Measurements from ENCODE around the gene NUCB2.
"Not testable (repeated sequence)": the region's sequence is repeated elsewhere in the genome, so short reads cannot be mapped to it uniquely, and the experiment has no call there.

The NUCB2 gene

DNA sequence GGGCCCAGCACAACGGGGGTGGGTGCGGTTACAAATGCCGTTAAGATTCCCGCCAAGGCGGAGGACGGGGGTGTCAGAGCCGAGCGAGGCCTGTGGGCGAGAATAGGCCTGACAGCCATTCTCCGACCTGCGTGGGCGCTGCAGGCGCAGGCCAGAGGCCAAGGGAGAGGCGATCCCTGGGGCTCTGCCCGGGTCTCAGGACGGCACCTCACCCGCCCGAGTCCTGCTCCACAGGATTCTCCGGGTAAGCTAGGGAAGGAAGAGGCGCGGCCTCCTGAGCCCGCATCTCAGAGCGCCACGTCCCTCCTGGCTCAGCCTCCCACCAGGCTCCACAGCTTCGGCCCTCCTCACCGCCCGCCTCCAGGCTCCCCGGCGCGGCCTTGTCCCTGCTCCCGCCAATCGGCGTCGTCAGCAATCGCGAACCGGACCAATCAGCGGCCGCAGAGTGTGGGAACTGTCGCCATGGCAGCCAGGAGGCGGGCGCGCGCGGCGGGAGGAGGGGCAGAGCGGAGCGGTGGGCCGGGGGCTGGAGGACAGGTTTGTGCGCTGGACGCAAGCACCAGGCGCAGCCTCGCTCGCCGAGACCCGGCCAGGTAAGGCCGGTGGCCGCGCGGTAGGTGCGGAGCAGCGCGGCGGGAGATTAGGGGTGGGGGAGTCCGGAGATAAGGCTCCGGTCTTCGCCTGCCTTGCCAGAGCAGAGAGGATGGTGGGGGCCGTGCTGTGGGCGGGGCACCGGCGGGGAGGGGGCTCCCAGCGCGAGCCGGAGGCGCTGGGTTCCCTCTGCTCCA lies at the start of gene NUCB2:
Gene NUCB2, plus strand, starts transcription at position 504 of the 788 bp plus-strand sequence. CDS start 18,585 bp downstream, outside the sequence.
- DNase-seq: peak; percentile 89

DNA sequence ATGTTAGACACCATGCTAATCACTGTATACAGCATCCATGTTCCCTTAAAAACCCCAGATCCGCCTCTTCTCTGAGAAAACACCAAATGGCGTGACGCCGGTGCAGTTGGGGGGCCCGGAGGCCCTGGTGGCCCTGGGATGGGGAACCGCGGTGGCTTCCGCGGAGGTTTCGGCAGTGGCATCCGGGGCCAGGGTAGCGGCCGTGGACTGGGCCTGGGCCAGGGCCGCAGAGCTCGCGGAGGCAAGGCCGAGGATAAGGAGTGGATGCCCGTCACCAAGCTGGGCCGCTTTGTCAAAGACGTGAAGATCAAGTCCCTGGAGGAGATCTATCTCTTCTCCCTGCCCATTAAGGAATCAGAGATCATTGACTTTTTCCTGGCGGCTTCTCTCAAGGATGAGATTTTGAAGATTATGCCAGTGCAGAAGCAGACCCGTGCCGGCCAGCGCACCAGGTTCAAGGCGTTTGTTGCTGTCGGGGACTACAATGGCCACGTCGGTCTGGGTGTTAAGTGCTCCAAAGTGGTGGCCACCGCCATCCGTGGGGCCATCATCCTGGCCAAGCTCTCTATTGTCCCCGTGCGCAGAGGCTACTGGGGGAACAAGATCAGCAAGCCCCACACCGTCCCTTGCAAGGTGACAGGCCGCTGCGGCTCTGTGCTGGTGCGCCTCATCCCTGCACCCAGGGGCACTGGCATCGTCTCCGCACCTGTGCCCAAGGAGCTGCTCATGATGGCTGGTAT lies 48.2 kb upstream of the NUCB2 start:
- DNase-seq: not testable (repeated sequence)

DNA sequence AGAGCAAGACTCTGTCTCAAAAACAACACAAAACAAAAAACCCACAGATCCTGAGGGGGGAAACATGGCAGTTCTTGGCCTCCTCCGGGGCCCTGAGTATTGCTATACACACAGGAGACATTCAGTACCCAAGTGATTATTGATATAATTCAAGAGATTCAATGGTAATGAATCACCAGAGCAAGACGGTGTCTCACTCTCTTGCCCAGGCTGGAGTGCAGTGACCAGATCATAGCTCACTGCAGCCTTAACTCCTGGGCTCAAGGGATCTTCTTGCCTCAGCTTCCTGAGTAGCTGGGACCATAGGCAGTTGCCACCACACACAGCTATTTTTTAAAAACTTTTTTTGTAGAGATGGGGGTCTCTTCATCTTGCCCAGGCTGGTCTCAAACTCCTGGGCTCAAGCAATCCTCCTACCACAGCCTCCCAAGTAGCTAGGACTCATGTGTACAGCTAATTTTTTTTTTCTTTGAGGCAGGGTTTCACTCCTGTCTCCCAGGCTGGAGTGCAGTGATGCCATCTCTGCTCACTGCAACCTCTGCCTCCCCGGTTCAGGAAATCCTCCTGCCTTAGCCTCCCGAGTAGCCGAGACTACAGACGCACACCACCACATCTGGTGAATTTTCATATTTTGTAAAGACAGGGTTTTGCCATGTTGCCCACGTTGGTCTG lies 46.9 kb upstream of the NUCB2 start:
- no peak for DNase-seq

DNA sequence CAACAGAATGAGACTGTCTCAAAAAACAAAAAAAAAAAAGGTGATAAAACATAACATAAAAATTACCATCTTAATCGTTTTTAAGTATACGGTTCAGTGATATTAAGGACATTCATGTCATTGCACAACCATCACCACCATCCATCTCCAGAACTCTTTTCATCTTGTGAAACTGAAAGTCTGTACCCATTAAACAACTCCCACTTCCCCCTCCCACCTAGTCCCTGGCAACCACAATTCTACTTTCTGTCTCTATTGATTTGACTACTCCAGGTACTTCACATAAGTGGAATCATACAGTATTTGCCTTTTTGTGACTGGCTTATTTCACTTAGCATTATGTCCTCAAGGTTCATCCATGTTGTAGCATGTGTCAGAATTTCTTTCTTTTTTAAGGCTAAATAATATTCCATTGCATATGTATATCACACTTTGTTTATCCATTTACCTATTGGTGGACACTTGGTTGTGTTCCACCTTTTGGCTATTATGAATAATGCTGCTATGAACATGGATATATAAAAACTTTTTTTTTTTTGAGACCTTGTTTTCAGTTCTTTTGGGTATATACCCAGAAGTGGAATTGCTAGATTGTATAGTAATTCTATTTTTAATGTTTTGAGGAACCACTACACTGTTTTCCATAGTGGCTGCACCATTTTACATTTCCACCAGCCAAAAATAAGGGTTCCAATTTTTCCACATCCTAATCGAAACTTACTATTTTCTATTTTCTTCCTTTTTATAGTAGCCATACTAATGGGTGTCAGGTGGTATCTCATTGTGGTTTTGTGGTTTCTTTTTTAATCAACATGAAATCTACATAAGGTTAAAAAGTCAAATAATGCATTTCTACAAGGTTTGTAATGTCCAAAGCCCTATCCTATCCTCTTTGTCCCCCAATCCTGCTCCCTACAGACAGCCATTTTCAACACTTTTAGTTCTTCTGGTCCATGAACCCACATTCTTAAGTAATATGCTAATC lies 45.4 kb upstream of the NUCB2 start:
- no peak for DNase-seq

DNA sequence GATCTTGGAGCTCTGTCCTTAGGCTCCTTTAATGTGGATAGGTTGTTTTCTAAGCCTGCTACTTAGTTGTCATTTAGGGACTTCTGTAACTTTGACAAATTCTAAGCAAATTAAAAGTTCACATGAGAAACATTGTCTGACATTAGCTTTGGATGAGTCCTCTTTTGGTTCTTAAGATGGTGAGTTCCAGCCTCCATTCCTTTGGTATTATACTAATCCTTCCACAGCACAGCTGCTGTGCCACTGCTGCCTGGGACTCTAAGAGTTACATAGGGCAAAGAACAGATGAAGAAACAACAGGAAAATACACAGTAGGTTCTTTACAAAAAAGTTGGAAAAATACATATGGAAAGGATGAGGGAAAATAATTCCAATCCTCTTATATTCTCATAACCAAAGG lies 43.4 kb upstream of the NUCB2 start:
- no peak for DNase-seq

DNA sequence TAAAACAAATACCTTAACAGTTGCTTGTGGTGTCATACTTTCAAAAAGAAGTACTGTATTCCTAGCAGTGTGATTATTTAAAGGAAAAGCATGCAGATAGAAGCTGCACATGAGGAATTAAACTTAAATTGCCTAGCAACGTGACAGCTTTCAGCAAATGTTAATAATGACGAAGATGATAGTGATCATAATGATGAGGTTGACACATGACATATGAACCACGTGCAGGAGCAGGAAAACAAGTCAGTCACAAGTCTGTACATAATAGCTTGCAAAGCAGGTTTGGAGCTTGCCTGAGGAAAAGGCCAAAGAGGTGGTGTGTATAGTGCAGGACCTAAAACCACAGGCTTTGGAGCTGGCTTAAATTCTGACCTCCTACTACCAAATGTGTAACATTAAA lies 38.2 kb upstream of the NUCB2 start:
- DNase-seq: peak; percentile 1

DNA sequence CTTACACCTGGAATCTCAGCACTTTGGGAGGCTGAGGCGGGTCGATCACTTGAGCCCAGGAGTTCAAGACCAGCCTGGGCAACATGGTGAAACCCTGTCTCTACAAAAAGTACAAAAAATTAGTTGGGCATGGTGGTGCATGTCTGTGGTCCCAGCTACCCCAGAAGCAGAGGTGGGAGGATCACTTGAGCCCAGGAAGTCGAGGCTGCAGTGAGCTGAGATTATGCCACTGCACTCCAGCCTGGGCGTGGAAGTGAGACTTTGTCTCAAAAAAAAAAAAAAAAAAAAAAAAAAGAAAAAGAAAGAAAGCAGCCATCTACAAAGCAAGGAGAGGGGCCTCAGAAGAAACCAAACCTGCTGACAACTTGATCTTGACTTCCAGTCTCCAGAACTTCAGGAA lies 36.6 kb upstream of the NUCB2 start:
- not testable (repeated sequence) for DNase-seq

DNA sequence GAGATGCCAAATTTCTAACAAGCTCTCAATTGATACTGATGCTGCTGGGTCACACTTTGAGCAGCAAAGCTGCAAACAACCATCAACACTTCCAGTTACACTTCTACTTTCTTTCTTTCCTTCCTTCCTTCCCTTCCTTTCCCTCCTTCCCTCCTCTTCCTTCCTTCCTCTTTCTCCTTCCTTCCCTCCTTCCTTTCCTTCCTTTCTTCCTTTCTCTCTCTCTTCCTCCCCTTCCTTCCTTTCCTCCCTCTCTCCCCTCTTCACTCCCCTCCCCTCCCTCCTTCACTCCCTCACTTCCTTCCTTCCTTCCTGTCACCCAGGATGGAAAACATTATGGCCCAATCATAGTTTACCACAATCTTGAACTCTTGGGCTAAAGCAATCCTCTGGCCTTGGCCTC lies 35.8 kb upstream of the NUCB2 start:
- no peak for DNase-seq

DNA sequence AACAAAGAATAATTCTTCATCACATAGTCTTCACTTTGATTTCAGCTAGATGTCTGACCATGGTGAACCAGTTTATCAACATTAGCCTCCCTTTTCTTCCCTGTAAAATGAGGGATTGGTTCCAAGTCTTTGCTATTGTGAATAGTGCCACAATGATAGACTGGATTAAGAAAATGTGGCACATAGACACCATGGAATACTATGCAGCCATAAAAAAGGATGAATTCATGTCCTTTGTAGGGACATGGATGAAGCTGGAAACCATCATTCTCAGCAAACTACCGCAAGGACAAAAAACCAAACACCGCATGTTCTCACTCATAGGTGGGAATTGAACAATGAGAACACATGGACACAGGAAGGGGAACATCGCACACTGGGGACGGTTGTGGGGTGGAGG lies 33.6 kb upstream of the NUCB2 start:
- not testable (repeated sequence) for DNase-seq

DNA sequence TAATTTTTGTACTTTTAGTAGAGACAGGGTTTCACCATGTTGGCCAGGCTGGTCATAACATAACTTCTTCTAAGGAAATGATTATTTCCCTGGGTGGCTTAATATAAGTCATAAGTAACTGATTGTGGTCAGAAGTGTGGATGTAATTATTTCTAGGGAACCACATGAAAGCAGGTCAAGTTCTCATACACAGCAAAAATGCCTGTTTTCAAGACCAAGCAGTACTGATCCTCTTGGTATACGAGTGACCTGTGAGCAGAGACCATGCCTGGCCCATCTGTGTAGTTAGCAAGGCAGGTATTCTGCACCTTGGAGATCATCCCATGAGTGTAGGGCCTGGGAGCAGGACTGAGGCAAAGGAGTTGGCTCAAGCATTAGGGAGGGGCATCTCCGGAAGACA lies 32.5 kb upstream of the NUCB2 start:
- no peak for DNase-seq

DNA sequence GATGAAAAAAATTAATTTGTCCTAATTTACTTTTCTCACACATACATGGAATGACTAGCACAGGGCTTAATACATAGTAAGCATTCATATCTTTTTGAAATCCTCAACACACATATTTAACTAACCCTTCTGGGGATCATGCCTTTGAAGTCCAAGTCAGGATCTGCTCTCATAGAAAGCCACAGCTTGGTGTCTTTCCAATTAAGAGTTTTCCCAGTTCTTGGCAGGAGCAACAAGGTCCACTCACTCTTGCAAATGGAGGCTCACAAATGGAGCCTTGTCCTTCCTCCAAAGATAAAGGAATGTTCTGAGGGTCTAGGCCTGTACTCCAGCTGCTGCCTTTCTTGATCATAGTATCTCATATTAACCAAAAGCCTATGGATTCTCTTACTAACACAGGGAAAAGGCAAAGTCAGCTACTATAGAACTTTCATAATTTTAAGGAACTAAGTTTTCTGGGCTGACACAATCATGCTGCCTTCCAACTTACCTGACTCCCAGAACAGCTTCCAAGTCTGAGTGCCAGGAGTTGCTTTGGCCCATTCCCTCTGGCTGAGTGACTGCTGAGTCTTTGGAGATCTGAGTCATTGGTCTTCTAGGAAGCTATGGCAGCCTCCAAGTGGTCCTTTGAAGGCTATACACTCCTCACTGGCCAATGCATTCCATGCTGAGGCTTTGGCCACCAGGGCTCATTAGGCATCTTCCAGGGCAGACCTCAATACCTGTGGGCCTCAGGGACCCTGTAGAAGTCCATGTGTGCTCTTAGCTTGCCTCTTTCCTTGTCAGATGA lies 25.8 kb upstream of the NUCB2 start:
- no peak for DNase-seq

DNA sequence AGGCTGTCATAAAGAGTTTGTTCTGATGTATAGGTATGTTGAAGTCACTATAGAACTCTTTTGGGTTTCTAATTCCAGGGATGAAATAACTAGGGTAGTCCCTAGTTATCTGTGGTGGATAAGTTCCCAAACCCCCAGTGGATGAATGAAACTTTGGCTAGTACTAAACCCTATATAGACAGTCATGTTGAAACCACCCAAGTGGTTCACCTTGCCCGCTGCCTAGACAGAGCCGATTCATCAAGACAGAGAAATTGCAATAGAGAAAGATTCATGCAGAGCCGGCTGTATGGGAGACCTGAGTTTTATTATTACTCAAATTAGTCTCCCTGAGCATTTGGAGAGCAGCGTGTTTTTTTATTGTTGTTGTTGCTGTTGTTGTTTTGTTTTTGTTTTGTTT lies 23.8 kb upstream of the NUCB2 start:
- no peak for DNase-seq

DNA sequence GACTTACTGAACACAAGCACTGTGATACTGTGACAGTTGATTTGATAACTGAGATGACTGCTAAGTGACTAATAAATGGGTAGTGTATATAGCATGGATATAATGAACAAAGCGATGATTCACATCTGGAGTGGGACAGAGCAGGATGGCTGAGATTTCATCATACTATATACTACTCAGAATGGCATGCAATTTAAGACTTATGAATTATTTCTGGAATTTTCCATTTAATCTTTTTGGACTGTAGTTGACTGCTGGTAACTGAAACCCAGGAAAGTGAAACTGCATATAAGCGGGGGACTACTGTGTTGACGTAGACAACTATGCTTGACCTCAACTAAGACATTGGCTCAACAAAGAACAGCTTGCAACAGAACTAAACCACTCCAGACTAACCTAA lies 20.0 kb upstream of the NUCB2 start:
- no peak for DNase-seq

DNA sequence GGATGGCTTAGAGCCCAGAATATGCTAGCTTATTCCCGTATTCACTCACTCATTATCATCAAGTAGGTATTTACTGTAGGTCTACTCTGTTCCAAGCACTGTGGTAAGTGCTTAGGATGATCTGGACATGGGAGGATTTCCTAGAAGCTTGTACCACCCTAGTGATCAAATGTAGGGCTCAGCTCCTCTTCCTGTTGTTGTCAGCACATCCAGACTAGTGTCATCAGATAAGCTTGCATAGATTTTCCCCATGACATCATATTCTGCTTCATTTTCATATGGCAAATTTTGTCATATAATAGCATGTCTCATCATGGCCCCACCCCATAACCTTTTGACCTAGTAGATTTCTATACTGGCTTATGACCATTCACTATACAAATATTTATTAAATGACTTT lies 19.3 kb upstream of the NUCB2 start:
- no peak for DNase-seq

DNA sequence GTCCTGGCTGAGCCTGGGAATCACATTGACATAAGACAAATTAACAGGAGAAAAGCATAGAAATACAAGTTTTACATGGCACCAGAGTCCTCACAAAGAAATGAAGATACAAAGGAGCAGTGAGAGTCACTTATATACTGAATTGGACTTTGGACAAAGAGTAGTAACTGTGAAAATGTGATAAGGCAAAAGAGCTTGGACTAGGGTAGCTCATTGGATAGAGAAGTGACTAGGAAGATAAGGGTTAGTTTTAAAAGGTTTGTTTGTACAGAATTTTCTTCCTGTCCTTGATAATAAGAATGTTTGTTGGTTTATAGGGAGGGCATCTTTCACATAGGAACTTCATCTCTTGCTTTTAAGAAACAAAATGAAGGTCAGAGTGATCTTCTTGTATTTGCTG lies 17.9 kb upstream of the NUCB2 start:
- DNase-seq: no peak

DNA sequence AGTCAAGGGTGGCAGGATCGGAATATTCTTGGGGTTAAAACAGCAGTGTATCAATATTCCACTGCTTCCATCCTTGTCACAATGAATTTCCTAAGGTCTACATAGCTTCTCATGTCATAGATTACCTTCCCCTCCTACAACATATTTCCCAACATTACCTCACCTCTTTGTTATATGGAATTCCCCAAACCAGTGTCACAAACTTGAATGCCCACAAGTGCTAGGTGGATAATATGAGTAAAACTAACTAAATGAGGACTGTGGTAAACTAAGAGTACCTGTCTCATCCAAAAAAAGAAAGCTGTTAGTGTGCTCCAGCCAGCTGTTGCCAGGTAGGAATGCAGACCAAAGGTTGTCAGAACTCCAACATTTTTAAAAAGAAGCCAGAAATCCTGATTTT lies 17.0 kb upstream of the NUCB2 start:
- DNase-seq: no peak

DNA sequence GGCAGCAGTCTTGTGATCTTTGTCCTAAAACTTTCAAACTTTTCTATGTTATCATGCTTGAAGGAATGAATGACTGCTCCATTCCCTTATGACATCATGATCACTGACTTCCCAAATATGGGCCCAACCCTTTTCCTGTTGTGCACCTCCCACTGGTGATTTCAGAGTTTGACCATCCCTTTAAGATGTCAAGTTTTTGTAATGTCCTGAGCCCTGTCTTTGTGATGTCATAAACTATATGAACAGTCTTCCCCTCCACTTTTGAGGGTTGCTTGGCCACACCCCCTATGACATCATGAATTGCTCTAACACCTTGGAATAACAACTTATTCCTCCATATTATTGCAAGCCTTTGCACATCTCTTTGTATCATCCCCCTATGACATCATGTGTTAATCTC lies 16.5 kb upstream of the NUCB2 start:
- no peak for DNase-seq

DNA sequence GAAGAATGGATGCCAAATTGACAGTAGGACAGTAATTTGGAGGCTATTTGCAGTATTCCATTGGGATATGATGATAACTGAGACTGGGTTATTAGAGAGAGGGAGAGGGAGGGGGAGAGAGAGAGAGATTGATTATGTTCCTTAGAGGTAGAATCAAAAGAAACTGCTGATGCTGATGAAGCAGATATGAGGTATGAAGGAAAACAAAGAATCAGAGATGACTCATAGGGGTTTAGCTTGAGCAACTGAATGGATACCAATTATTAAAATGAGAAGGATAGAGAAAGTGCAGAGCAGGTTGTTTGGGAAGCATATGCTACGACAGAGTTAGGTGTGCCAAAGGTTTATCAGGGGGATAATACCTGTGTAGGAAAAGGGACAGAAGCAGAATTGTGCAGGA lies 12.8 kb upstream of the NUCB2 start:
- no peak for DNase-seq

DNA sequence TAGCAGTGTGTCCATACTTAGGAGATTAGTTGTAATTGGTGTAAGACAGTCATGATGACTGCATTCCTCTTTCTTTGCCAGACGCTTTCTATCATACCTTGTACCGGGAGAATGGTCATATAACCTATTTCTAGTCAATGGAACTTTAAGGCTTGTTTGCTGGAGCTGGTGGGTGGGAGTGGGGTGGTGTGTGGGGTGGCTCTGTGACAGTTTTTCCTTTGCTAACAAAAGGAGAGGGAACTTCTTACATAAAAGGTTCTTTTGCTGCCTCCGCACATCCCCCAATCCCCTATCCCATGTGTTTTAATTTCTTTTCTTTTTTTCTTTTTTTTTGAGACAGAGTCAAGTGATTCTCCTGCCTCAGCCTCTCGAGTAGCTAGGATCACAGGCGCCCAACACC lies 9.8 kb upstream of the NUCB2 start:
- DNase-seq: no peak

DNA sequence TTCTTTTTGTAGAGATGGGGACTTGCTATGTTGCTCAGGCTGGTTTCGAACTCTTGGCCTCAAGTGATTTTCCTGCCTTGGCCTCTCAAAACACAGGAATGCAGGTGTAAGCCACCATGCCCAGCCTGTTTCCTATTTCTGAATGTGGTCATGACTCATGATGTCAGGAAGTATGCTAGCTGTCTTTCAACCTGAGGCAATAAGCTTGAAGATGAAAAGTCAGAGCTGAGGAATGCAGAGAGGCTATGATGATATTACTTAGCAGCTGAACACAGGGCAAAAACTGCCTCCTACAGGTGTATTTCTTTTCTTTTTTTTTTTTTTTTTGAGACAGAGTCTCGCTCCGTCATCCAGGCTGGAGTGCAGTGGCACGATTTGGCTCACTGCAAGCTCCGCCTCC lies 9.0 kb upstream of the NUCB2 start:
- no peak for DNase-seq

DNA sequence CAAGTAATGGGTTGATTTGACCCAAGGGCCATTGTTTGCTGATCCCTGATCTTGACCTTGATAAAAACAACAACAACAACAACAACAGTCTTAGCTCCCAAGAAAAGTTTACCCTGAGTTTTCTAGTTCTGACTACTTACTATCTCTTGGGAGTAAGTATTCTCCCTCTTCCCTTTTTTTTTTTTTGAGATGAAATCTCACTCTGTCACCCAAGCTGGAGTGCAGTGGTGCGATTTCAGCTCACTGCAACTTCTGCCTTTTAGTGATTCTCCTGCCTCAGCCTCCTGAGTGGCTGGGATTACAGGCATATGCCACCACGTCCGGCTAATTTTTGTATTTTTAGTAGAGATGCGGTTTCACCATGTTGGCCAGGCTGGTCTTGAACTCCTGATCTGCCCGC lies 8.0 kb upstream of the NUCB2 start:
- not testable (repeated sequence) for DNase-seq

DNA sequence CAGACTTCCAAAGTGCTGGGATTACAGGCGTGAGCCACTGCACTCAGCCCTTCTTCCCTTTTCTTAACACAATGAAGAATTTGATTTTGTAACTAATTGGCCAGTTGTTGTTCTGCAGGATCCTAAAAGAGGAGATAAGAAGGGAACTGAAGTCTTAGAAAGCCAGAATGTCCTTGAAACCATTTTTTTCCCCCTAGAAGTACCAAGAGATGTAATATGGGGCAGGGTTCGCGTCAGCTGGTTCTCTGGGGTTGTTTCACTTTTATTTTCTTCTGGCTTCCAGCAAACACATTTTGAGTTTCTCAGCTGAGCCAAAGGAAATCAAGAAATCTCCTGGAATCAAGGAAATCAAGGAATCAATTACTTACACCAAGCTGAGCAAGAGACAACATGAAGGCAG lies 7.6 kb upstream of the NUCB2 start:
- DNase-seq: no peak
